Mammary epithelial cell (primary cell): Measurements from ENCODE around the gene PIGS.

Experiments
- CTCF ChIP-seq, 2 donors: IDR thresholded peaks in 1 of 2; conservative IDR thresholded peaks in 1 of 2; 2 replicates each; pipeline ENCODE4 v1.5.1; 2011 to 2012; ENCODE audit warnings: inconsistent platforms in 2 of 2, low read length in 2 of 2, mild to moderate bottlenecking in 2 of 2, control low read depth in 1 of 2, low read depth in 1 of 2; ENCODE audit not compliant: insufficient read depth in 1 of 2; ENCODE audit errors: extremely low read depth in 1 of 2
- EZH2 ChIP-seq: IDR thresholded peaks from 2 replicates; pipeline ENCODE4 v1.6.1; 2012; ENCODE audit warnings: low read length, inconsistent platforms, borderline replicate concordance

DNA sequence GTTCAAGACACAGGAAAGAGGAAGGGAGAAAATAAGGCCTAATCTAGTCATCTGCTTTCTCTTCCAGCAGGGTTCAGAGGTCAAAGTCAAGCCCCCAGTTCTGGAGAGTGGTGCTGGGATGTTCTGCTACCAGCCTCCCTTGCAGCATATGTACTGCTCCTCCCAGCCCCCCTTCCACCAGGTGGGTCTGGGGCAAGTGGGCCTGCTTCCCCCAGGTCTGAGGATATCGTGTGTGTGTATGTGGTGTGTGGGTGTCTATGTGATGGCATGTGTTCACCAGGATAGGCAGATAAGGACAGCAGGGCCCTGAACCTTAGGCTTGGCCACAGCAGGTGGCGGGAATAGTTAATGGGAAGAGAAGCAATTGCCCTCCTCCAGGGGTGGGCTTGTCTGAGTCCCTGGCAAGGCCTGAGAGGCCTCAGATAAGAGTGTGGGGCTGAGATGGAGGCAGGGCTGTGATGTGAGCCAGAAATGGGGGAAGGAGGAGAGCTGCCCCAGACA is 44.1 kb downstream of the PIGS start:
- TF ChIP-seq CTCF (conservative IDR thresholded peaks at IDR 0.05 in 1 of 2, IDR thresholded peaks at IDR 0.05 in 1 of 2; ENCODE audit: extremely low read depth in 1 of 2, insufficient read depth in 1 of 2, low read depth in 1 of 2, low read length in 2 of 2), result no peak
- TF ChIP-seq EZH2, result no peak
